ENCODE results near the gene DCLK2. TPM values are rescaled to one million over a fixed set of nuclear protein-coding genes. Genes with fewer than 3 reads are reported as not detected.

The DCLK2 gene
- total and polyA plus RNA-seq, 11 donors = 6.4 to 38.4 (median 15.4) TPM

DNA sequence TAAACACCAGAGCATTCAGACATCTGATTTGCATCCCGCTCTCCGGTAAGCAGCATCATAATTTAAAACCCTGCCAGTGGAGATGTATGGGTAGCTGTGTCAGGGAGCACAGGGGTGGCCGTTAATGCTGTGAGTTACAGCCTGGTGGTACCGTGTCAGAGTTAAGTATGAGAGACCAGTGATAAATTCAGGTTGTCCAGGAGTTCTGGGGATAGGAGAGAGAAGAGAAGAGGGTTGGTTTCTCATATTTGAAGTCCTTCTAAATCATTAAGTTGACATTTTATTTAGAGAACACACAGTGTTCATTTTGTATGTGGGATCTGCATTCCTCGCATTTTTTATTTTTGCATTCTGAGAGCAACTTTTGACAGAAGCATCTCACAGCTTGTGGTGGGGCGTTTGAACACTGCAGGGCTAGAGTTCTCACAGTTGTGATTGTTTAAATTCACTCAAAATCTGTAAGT is 157.6 kb downstream of the DCLK2 start:
- intact Hi-C loops (cut with DNase I) = loop anchor here in 1 of 10 donors (5.0 kb wide), 1 partner anchor 234 kb away; no protein-coding TSS in a partner anchor
- no peak for ATAC-seq
- DNase-seq = no peak
- Histone ChIP-seq H3K4me3 (no peak overlapping the region), H3K9me3 (no peaks in the 10 kb centered on the region), H3K27ac (no peak overlapping the region), H3K4me1 (peaks cover 0 to 35% (median 13%) of the 10 kb centered on the region in 12 donors), H3K27me3 (no peaks in the 10 kb centered on the region), H3K36me3 (peaks cover 0 to 41% (median 23%) of the 10 kb centered on the region in 9 donors)
- 70 to 77% (median 73%) methylated on average over 6 of the region's 6 CpGs for WGBS, 4 donors
- TF ChIP-seq POLR2A (IDR thresholded peaks at IDR 0.05) (no peak), CTCF (IDR thresholded peaks at IDR 0.05) (no peak)

- no peaks in the 10 kb centered on the region for H3K27me3 ChIP-seq
- DNase-seq (no peak), ATAC-seq (no peak)
- TF ChIP-seq CTCF (IDR thresholded peaks at IDR 0.05) (no peak), POLR2A (IDR thresholded peaks at IDR 0.05) (no peak)
- no peaks in the 10 kb centered on the region for H3K9me3 ChIP-seq
- H3K4me3 ChIP-seq = no peak overlapping the region
- peak overlapping the region in 1 of 12 donors; percentile 57 for H3K27ac ChIP-seq
- intact Hi-C loops (cut with DNase I) = loop anchor here in 1 of 10 donors (5.0 kb wide), 1 partner anchor 234 kb away; no protein-coding TSS in a partner anchor
- H3K36me3 ChIP-seq = peaks cover 0 to 48% (median 23%) of the 10 kb centered on the region in 9 donors
- H3K4me1 ChIP-seq = peaks cover 0 to 32% (median 11%) of the 10 kb centered on the region in 12 donors
These were observed 158.4 kb downstream of the DCLK2 start for GRCh38 chr4:150236626-150237025.

- Histone ChIP-seq H3K27me3 (no peaks in the 10 kb centered on the region), H3K27ac (no peak overlapping the region), H3K4me1 (peaks cover 0 to 26% (median 6%) of the 10 kb centered on the region in 12 donors), H3K4me3 (no peak overlapping the region), H3K9me3 (no peaks in the 10 kb centered on the region), H3K36me3 (peaks cover 0 to 48% (median 23%) of the 10 kb centered on the region in 9 donors)
- intact Hi-C loops (cut with DNase I) = loop anchor here in 1 of 10 donors (5.0 kb wide), 1 partner anchor 235 kb away; no protein-coding TSS in a partner anchor
- TF ChIP-seq POLR2A (IDR thresholded peaks at IDR 0.05) (no peak), CTCF (IDR thresholded peaks at IDR 0.05) (no peak)
- DNase-seq (no peak), ATAC-seq (no peak)
- WGBS, 4 donors = 75 to 80% (median 77%) methylated on average over 6 of the region's 6 CpGs
These were observed 159.0 kb downstream of the DCLK2 start for GRCh38 chr4:150237110-150237872.

GRCh38 chr4:150238591-150238990 is 160.3 kb downstream of the DCLK2 start:
- WGBS, 4 donors = 93 to 98% (median 95%) methylated on average over 1 of the region's 1 CpG
- no peak for TF ChIP-seq CTCF (IDR thresholded peaks at IDR 0.05)
- TF ChIP-seq POLR2A (IDR thresholded peaks at IDR 0.05) = no peak

More at GRCh38 chr4:150238591-150238990, 160.3 kb downstream of the DCLK2 start:
- no peak overlapping the region for H3K4me3 ChIP-seq
- ATAC-seq (no peak), DNase-seq (no peak)
- intact Hi-C loops (cut with DNase I) = loop anchor here in 1 of 10 donors (5.0 kb wide), 1 partner anchor 236 kb away; no protein-coding TSS in a partner anchor
- H3K27ac ChIP-seq = no peak overlapping the region
- H3K27me3 ChIP-seq = no peaks in the 10 kb centered on the region
- H3K9me3 ChIP-seq = no peaks in the 10 kb centered on the region
- peaks cover 0 to 36% (median 17%) of the 10 kb centered on the region in 9 donors for H3K36me3 ChIP-seq
- H3K4me1 ChIP-seq = peaks cover 0 to 23% (median 6%) of the 10 kb centered on the region in 12 donors
